Hematopoietic multipotent progenitor cell treated with erythropoietin and hydrocortisone succinate and interleukin-3 and kit ligand, for 6 days (in vitro differentiated cells): ENCODE results near the gene THSD4.

Experiments used
- DNase-seq: peaks from one replicate; pipeline ENCODE4 v3.0.0-alpha.2; 2015

Gene THSD4

DNA sequence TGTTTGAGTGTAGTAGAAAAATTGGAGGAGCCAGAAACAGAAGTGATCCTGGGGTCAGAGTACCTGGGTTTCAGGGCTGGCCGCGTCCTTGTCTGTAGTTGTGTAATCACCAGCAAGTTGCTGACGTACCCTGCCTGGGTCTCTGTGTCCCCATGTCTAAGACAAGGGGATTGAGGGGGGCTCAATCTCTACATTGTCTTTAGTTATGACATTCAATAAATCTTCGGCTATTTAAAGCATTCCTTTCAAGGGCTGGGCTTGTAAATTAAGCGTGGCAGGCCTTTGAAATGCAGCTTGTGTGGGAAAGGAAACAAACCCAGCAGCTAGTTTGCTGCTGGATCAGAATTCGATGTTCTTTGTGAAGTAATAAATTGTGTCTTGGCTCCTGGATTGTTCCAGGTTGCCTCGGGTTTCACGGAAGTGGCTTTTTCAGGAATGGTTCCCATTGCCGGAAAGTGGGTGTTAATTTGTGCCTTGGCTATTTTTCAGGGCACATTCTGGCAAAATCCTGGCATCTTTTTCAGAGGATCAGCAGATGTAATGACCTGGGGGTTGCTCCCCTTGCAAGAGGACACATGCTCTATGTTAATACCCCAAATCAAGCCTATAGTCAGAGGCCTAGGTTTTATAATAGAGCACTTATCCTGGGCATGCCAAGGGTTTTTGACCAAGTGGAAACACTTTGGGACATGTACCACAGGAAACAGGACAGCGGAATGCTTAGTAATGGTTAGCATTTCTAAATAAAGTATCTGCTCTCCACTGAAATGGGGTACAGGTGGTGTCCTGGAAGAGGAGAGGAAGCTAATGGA lies 400.3 kb downstream of the THSD4 start:
- DNase-seq, result no peak

DNA sequence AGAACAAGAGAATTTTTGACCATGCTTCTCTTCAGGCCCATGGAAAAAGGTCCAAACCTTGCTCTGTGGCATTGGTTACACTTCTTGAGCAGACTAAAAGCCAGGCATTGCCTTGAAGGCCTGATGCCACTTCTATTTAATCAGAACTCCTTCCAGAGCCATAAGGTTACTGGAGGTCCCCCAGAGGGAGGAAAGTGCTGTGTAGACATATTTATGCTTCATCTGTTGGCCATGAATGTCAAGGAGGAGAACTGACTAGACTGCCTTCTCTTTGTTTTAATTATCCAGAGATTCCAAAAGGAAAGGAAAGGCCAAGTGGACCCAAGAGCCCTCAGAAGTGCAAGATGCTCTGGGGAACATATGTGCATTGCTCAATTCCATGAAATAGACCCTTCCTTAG lies 402.5 kb downstream of the THSD4 start:
- no peak for DNase-seq

DNA sequence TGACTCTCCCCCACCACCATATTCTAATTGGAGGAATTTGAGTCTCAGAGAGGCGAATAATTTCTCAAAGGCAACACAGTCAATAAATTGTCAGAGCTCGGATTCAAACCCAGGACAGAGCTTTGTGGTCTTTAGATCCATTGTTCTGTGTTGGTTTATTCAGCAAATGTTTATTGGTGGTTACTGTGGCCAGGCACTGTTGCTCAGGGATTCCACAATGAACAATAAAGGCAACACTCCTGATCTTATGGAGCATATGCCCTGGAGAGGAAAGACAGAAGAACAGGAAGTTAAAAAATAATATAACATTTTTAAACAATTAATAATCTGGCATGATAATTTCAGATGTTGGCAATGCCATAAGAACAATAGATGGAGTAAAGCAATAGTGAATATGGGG lies 403.4 kb downstream of the THSD4 start:
- DNase-seq, result no peak

DNA sequence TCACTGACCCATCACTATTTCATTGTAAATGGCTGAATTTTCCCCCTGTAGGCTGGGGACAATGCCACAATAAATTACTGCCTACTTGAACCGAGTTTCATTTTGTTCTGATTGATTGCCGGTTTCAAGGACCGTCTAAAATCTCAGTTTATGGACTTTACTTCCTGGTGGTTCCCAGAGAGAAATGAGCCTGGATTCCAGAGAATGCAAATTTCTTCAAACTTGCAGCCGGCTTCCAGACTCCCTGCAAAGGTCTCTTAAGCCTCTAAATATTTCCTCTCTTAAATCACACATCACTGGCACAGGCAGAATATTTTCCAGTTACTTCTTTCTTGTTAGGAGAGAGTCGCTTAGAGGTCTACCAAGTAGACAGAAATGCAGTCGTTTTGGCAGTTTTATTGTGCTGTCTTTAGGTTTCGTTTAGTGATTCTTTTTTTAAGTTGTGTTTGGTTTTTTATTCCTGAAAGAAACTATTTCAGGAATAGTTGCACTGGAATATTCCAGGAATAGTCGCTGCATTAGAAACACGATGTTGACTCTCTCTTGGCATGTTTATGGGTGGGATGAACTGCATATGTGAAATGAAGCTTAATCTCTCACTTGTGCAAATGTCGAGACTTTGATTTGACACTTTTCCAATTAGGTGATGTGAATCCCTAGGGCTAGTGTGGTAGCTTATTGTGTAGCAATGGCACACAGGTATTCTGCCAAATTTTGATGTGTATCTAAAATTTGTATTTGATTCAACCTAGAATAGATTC lies 411.0 kb downstream of the THSD4 start:
- DNase-seq, result no peak

DNA sequence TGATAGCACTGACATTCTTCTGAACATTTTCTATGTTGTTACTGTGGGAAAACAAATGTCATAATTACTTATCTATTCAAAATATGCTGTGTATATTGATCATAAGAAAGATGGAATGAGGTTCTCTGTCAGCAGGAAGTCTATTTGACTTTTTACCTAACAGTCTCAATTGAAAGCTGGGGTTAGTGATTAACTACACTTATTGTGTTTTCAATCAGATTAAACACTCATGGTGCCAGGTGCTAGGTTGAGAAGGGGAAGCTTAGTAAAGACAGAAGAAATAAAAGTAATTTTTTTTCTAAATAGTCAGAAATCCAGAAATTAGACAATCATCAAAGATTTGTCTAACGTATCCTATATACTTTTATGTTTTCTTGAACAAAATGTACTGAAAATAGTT lies 414.1 kb downstream of the THSD4 start:
- DNase-seq, result no peak

DNA sequence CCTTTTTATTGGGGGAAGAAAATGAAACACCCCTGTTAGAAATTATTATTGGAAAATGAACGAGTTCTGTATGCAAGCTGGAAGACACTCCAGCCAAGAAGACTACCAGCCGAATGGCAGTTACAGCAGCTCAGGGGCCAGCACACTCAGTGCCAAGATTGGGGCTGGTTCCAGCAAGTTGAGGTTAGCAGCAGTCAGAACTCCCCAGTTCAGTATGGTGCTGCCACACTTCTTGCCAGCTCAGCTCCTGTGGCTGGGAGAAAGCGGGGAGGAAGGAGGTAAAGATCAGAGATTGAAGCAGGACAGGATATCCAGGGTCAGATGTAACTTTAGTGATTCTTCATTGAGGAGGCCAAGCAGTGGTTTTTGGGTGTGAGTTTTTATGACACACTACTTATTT lies 414.8 kb downstream of the THSD4 start:
- DNase-seq, result no peak

DNA sequence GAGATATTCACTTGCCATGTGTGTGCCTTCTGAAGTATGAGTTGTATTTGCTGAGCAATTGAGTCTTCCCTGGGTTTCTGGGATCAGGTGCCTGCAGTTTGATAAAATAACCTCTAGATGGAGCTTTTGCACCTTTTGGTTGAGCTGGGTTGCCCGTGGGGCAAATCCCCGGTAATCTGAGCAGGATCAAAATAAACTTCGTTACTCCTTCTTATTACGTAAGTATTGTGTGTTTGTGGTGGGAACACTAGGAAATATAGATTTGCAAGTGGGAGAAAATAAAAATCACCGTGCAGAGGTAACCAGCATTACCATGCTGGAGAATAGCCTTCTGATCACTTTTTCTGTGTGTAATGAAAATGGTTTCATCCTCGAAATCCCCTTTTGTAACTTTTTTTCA lies 417.7 kb downstream of the THSD4 start:
- peak; percentile 38 for DNase-seq

DNA sequence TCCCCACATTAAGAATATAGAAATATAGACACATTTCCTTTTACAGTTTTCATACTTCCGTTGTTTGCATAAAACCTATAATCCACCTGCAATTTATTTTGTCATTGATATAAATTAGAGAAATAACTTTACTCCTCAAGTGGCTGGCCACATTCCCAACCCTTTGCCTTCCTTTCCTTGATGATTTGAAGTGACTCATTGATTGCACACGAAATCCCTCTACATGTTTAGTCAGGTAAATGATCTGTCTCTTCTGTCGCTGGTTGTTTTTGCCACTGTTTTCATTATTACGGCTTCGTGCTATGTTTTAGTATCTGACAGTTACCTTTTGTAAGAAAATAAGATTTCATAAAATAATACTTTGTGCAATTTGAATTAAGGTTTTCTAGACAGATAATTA lies 422.9 kb downstream of the THSD4 start:
- no peak for DNase-seq

DNA sequence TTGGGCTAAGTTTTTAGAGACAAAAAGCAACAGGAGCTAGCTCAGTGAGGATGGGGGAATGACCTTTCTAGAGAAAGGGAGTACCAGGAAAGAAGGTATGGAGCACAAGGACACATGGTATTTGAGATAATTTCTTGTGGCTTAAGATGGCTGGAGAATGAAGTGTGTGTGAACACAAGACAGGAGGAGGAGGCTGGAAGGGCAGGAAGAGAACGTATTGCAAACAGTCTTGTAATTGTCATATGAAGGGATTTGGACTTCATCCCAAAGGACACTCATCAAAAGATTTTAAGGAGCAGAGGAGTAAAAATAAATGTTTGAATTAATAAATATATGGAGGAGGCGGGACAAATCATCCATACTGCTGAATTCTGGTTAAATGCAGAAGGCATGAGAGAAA lies 426.5 kb downstream of the THSD4 start:
- no peak for DNase-seq

DNA sequence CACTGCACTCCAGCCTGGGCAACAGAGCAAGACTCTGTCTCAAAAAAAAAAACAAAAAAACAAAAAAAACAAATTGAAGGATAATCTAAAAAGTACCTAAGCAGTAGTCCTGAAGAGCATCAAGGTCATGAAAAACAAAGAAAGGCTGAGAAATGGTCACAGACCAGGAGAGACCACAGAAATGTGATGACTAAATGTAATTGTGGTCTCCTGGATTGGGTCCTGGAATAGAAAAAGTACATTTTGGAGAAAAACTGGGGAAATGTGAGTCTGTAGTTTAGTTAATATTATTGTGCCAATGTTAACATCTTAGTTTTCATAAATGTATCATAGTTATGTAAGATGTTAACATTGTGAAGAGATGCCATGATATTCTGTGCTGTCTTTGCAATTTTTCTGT lies 427.6 kb downstream of the THSD4 start:
- DNase-seq, result no peak

DNA sequence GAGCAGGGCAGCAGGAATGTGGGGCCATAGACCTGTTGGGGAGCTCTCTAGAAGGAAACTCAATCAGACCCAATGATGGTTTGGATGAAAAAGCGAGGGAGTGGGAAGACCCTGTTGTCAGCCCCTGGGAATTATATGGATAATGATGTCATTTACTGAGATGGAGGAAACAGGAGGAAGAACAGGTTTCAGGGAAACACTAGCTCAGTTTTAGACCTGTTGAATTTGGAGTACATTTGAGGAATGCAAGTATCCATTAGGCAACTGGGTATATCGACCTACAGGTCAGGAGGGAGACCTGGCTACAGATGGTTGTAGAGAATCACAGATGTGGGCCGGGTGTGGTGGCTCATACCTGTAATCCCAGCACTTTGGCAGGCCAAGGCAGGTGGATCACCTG lies 428.1 kb downstream of the THSD4 start:
- DNase-seq, result no peak

DNA sequence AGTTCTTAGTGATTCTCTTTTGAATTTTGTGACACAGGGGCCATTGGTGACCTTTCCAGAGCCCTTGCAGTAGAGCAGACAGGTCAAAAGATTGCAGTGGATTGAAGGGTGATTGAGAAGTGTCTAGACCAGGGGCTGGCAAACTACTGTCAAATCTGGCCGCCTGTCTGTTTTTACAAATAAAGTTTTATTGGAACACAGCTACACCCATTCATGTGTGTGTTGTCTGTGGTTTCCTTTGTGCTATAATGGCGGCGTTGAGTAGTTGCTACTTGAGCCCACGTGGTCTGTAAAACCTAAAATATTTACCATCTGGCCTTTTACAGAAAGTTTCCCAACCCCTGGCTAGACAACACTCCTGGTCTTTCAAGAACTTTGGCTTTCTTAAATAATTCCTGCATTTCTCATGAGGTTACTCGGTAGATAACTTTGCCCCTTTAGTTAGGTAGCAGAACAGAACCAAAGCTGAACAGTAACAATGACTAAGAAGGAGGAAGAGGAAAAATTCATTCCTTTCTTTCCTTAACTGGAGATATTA lies 430.0 kb downstream of the THSD4 start:
- DNase-seq, result no peak

DNA sequence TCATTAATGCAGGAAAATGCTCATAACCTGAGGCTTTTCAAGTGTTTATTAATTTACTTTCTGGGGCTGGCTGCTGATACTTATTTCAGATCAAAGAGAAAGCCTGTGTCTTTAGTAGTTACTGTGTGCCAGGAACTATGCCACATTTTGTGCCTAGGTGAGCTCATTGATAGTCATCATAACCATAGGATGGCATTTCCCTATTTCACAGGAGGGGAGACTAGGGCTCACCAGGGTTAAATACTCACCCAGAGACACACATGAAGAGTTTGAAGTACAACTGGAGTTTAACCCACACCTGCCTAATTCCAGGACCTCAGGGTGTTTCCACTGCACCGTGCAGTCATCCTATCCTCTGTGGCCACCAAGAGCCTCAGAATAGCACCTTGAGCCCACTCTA lies 430.7 kb downstream of the THSD4 start:
- DNase-seq, result no peak

DNA sequence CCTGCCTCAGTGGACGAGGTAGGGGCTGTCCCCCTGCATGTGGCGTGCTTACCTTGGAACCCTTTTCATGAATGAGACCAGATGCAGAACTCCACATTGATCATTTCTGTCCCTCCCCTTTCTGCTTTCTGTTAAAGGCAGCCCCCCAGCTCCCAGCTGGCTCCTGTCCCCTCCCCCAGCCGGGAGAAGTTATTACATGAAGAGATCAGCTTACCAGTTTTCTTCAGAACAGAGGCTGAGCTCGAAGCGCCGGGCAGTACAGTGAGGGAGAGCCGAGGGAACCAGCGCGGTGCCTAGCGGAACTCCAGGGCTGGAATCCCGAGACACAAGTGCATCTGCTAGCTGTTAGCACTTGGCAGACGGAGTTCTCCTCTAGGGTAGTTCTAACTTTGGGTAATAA lies 431.7 kb downstream of the THSD4 start:
- DNase-seq, result no peak

DNA sequence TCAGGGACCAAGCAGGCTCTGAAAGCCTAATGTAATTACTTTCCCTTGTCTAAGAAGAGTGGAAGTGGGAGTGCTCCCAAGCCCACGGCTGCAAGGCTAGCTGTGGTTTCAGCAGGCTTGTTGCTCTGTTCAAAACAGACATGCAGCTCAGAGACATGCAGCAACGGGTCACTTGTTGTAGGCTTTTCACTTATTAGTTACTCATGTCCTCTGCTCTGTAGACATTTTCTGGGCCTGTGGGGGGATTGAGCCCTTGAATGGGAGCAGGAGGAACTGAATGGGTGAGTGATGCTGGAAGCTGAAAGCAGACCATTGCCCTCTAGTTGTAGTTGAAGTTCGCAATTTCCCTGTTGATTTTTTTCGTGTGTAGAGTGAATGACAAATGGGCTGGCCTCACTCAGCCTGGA lies 433.1 kb downstream of the THSD4 start:
- no peak for DNase-seq

DNA sequence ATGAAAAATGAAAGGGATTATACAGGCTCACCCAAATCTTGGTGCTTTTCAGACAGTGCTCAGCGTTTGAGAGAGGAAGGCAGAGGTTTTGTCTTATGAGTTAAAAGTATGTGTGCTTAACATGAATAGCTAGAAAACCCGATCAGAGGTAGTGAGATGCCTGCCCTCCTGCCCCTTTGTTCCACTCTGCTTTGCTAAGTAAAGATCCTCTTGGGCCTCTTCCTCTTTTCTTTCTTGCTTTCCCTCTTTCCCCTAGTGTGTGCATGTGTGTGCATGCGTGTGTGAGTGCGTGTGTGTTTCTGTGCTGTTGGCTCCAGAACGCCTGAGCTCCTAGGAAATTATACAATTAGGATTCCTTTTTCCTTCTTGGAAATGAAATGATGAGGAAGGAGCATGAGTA lies 433.8 kb downstream of the THSD4 start:
- no peak for DNase-seq

DNA sequence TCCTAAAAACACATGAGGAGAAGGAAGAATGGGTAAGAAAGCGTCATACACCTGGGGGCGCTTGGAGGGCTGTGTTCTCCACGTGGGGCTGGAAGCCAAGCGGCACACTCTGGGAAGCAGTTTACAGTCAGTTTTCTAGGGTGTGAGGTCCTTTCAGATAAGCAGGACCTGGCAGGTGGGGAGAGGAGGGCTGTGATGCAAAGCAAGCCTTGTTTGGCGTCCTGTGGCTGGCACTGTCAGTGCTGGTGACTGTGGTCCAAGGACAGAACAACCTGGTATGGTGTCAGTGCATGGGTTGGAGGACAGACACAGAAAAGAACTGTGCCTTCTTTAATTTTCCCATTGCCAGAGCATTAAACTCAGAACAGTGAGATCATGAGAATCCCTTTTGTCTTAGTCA lies 434.4 kb downstream of the THSD4 start:
- DNase-seq, result no peak

DNA sequence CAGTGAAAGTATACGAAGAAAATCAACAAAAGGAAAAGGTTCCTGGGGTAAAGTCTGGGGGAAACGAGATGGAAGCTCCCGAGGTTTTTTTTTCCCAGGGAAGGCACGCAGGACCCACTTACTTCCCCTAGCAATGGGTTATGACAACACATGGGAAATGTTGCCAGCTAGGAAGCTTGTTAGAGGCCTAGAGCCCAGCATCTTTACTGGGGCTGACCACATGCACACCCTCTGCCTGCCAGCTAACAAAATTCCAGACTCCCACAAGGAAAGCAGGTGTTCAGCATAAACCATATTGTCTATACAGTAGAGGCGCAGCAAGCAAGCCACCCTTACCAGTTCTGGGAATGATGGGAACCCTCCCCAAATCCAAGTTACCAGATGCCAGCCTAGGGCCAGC lies 436.3 kb downstream of the THSD4 start:
- no peak for DNase-seq

DNA sequence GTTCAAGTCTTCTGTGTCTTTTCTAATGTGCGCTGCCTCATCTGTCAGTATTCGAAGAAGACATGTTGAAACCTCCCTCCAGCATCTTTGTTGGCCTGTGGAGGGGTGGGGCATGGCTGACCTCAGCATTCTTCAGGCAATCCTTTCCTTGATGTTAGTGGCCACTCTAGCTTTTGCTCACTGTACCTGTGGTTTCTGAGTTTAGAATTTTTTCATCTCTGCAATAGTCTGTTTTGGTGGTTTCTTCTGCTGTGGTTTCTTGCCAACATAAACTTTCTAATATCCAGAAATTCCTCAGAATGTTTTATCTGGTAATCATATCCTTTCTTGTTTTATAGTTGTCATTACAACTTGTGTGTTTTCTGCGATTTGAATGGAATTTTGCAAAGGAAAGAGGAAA lies 443.8 kb downstream of the THSD4 start:
- DNase-seq, result no peak

DNA sequence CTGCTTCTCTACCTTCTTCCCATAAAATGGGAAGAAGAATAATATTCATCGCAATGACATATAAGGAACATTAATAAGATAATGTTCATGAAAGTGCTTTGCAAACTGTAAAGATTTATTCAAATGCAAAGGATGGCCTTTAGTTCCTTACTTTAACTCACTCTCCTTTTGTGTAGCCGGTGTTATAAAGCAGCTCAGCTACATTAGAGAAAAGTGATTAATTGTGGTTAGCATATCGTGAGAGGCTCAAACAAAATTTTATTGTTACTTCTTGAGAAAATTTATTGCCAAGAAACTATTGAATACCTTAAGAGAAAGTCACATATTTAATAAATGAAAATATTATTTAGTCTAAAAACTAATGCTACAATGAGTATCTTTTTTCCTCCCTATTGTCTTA lies 444.3 kb downstream of the THSD4 start:
- no peak for DNase-seq

DNA sequence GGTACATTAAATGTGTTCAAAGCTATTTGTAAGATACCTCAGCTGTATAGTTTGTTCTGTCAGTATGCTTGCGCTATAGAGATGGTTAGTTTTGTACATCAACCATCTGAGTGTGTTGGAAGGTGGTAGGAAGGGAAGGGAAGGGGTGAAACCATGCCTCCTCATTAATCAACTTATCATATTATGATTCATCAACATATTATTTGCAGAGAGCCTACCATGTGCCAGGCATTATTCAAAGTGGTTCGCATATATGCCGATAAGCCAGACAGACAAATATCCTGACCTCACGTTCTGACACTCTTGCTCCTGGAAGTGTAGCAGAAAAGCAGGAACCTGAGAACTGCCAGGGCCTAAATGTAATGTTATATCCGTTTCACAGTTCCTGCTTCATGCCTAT lies 447.0 kb downstream of the THSD4 start:
- no peak for DNase-seq

DNA sequence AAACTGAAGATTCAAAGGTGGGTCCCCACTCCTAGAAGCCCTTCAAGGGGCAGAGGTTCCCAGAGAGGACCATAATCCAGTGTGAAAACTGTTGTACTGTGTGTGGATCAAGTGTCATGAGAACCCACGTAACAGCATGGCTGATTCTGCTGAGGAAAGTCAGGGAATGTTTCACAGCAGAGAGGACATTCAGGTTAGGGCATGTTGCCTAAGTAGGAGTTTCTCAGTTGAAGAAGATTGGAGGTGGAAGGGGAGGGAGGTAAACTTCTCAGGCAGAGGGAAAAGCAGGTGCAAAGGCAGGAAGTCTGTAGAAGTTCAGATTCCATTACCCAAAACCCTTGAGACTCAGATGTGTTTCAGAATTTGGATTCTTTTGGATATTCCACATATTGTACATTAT lies 448.9 kb downstream of the THSD4 start:
- DNase-seq, result no peak

DNA sequence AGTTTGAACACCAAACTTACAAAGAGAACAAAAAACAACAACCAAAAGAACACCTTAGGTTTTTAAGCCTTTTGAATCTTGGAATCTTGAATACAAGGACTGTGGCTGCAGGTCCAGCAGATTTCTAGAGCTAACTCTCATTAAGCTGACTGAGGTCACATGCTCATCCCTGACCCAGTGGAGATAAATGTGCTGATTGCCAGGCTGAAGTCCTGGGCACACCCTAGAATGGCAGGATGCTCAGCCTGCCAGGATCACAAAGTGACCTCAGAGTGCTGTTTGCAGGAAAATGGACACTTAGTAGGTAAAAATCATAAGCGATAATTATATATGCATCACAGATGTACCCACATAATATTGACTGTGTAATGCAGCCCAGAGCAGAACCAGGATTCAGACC lies 449.7 kb downstream of the THSD4 start:
- no peak for DNase-seq

DNA sequence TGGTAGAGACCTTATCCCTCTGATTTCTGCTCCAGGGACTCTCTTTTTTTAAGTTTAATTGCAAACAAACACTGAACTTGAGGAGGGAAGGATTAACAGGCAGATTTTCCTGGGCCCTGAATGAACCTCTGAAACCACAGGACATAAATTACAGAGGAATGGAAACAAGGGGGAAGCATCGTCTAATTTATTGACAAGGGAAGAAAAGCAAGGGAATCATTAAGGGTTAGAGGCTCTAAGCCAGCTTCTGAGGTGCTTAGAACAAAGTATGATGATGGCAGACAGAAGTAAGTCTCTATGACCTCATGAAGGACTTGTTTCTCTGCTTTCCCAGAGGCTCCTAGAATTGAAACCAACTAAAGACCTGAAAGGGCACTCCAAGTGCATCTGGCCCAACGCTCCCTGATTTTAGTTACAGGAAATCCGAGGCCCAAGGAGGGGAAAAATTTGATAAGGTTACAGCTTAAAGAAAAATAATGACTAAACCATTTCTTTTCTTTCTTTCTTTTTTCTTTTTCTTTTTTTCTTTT lies 450.4 kb downstream of the THSD4 start:
- no peak for DNase-seq
